C4-2B (cell line): ENCODE measurements around the gene GPANK1.

Experiments
- H3K27ac ChIP-seq: fragments of 450-650 bp; 2 replicates; pipeline ENCODE4 v1.5.1; 2017
- ZFX ChIP-seq: fragments of 450-650 bp; IDR thresholded peaks from 2 replicates; pipeline ENCODE4 v1.6.1; 2017
- TF ChIP-seq, protein P1 (sequence below): fragments of 450-650 bp; conservative IDR thresholded peaks from 2 replicates; pipeline ENCODE4 v1.5.1; 2017; ENCODE audit warnings: mild to moderate bottlenecking

Gene GPANK1

DNA sequence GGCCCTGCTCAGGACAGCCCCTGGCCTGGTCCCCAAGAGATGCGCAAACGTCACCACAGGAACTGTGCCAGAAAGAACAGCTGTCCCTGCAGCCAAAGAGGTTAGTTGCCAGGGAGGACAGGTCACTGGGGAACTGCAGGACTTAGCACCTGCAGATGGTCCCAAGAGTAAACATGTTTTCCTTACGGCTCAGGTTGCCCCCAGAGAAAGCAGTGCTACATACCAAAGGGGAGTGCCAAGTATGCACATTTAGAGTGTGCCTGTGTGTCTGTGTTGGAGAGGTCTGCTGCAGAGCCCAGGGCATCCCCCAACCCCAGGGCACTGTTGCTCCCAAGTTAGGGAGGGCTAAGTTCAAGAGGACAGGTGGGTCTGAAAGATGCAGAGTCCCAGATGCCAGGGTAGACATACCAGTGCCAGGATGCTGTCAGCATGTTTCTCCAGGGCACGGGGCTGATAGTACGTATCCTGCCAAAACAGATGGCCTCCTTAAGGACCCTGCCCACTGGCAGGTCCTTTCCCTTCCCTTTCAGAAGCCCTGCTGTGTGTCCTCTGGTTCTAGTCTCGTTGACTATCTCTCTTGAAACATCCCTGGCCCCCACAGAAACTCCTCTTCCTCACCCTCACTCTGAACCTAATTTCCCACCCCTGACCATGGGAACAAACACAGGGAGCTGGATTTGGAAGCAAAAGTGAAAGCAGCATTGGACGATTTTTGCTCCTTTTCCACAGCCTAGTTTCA lies 37.0 kb upstream of the GPANK1 start:
- TF ChIP-seq ZFX, result no peak
- TF ChIP-seq, protein P1, sequence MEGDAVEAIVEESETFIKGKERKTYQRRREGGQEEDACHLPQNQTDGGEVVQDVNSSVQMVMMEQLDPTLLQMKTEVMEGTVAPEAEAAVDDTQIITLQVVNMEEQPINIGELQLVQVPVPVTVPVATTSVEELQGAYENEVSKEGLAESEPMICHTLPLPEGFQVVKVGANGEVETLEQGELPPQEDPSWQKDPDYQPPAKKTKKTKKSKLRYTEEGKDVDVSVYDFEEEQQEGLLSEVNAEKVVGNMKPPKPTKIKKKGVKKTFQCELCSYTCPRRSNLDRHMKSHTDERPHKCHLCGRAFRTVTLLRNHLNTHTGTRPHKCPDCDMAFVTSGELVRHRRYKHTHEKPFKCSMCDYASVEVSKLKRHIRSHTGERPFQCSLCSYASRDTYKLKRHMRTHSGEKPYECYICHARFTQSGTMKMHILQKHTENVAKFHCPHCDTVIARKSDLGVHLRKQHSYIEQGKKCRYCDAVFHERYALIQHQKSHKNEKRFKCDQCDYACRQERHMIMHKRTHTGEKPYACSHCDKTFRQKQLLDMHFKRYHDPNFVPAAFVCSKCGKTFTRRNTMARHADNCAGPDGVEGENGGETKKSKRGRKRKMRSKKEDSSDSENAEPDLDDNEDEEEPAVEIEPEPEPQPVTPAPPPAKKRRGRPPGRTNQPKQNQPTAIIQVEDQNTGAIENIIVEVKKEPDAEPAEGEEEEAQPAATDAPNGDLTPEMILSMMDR, result no peak
- H3K27ac ChIP-seq, result peak overlapping the region; percentile 75

DNA sequence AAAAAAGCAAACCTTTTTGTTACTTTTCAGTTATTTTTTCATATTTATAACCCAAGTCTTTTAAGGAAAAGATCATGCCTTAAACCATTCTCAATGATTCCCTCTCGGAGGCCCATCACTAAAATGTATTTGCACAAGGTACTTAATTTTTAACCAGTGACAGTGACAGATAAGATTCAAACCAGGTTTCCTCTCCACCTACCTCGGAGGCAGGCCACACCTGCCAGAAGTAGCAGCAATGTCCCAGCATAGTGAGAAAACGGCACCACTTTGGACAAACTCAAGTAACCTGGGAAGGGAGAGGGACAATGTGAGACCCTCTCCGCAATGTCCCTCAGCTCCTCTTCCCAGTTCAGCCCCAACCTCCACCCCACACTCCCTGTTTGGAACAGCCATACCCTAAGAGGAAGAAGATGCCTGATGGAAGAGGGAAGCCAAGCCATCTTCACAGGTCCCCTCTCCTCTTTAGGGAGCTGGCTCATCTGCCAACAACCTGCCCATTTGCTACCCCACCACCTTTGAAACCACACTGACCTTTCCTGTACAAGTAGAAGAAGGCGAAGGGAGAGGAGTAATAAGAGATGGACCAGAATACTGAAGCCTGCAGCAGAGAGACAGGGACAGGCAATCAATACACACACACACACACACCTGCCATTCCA lies 36.1 kb upstream of the GPANK1 start:
- TF ChIP-seq, protein P1, result no peak
- TF ChIP-seq ZFX, result no peak
- H3K27ac ChIP-seq, result no peak overlapping the region

DNA sequence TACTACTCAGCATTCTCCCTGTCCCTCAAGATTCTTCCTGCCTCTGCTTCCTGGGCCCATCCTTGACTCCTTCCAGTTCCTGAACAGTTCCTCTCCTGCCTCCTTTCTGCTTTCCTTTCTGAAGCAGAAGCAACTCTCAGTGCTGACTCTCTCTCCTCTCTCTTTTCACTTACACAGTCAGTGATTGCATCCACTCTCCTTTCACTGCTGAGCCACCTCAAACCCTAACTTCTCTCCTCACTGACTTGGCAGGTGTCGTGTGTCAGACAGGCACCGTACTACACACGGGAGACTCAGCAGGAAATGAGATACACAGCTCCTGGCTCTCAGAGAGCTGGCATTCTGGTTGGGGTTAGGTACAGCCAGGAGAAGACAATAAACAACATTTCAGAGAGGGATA lies 32.8 kb upstream of the GPANK1 start:
- H3K27ac ChIP-seq, result no peak overlapping the region

DNA sequence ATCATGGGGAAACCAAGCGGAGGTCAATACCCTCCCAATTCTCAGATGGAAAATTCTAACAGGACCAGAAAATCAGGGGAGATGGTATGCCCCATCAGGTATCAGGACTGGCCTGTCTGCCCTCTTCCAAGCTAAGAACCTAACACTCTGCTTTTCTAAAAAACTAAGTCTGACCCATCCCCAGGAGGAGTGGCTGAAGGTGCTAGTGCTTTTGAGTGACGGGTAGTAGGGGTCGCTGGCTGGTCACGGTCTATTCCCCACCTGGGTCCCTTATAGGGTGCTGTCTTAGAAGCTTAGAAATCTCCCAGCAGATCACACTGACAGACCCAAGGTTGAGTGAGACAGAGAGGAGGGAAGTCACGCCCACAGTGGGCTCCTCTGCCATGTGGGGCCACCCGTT lies 28.7 kb upstream of the GPANK1 start:
- TF ChIP-seq ZFX, result no peak
- TF ChIP-seq, protein P1, result no peak
- no peak overlapping the region for H3K27ac ChIP-seq

More for the DNA sequence above, 32.8 kb upstream of the GPANK1 start:
- no peak for TF ChIP-seq ZFX
- TF ChIP-seq, protein P1, result no peak

DNA sequence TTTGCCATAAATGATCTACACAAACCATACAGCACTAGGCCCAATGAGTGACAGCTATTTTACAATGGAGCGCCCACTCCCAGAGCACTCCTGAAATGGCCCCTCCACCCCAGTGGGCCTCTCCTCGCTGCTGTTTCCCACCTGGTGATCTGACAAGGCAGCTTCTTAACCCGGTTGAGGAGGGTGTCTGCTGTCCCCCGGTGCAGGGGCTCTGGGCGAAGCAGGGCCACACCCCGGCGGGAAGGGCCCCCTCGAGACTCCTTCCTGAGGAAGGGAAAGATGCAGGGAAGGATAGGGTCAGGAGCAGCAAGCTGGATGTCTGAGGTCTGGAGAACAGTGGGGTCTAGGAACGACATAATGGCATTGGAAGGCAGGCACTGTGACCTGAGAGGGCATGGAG lies 28.1 kb upstream of the GPANK1 start:
- H3K27ac ChIP-seq, result no peak overlapping the region

DNA sequence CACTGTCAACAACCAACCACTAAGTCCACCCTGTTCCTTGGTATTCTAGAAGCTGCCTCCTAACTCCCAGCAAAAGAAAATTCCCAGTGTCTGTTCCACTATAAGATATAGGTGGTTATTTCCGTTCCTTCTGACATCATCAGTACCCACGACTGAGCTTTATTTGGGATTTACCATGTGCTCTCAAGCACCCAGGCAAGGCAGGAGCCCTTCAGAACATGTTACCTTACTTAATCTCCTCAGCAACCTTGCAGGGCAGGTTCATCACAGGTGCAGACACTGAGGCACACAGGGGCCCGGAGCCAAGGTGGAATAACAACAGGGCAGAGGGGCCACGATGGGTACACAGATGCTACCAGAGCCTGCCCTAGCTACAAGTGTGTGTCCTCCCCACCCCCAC lies 27.6 kb upstream of the GPANK1 start:
- TF ChIP-seq, protein P1, result no peak
- no peak for TF ChIP-seq ZFX
- H3K27ac ChIP-seq, result no peak overlapping the region

More for the DNA sequence above, 28.1 kb upstream of the GPANK1 start:
- no peak for TF ChIP-seq ZFX
- TF ChIP-seq, protein P1, result no peak

DNA sequence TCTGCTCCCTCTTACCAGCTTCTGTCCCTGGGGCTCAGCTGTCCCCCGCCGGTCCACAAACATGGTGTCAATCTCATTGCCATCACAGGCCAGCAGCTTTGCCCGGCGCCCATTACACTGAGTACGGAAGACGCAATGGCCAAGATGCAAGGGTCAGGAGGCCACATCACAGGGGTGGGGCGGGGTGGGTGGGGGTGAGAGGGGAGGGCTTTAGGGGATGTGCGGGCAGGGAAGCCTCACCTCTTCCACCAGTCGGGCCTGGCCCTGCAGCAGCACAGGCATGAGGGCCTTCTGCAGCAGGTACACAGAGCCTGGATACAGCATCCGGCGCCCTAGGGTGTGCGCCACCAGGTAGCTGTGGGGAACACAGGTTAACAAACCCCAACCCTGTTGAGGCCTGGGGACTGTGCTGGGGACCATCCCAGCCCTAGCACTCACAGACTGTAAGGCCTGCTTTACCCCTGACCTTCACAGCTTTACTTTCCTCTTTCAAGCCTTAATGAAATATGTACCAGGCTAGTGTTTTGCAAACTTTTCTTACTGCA lies 26.8 kb upstream of the GPANK1 start:
- no peak for TF ChIP-seq ZFX
- TF ChIP-seq, protein P1, result no peak
- H3K27ac ChIP-seq, result no peak overlapping the region
